Astrocyte of the hippocampus (primary cell): ENCODE data around the gene FOXP1.

ENCODE experiments used
- DNase-seq: peaks from one replicate; pipeline ENCODE4 v3.0.0; 2011; ENCODE audit warnings: low read depth, low spot score

FOXP1 gene

GRCh38 chr3:71078723-71079525, 504.6 kb downstream of the FOXP1 start:
- DNase-seq, result no peak

- DNase-seq, result no peak
These were observed 505.3 kb downstream of the FOXP1 start for GRCh38 chr3:71078199-71078598.

GRCh38 chr3:71077070-71077469, 506.5 kb downstream of the FOXP1 start:
- no peak for DNase-seq

- DNase-seq, result no peak
These were observed 507.0 kb downstream of the FOXP1 start for GRCh38 chr3:71076361-71077002.

- no peak for DNase-seq
These were observed 508.0 kb downstream of the FOXP1 start for GRCh38 chr3:71075494-71075893.

GRCh38 chr3:71074423-71074822, 509.1 kb downstream of the FOXP1 start:
- no peak for DNase-seq

- DNase-seq, result no peak
These were observed 510.5 kb downstream of the FOXP1 start for GRCh38 chr3:71072986-71073385.

GRCh38 chr3:71072287-71072686, 511.2 kb downstream of the FOXP1 start:
- DNase-seq, result no peak

- no peak for DNase-seq
These were observed 512.7 kb downstream of the FOXP1 start for GRCh38 chr3:71070497-71071463.

- DNase-seq, result no peak
These were observed 513.7 kb downstream of the FOXP1 start for GRCh38 chr3:71069797-71070196.

GRCh38 chr3:71067977-71068654, 515.4 kb downstream of the FOXP1 start:
- no peak for DNase-seq

GRCh38 chr3:71066849-71067261, 516.7 kb downstream of the FOXP1 start:
- no peak for DNase-seq

- DNase-seq, result no peak
These were observed 517.2 kb downstream of the FOXP1 start for GRCh38 chr3:71066356-71066755.

GRCh38 chr3:71065764-71066013, 517.8 kb downstream of the FOXP1 start:
- DNase-seq, result no peak

GRCh38 chr3:71064956-71065763, 518.4 kb downstream of the FOXP1 start:
- DNase-seq, result peak; percentile 79

GRCh38 chr3:71064291-71064955, 519.1 kb downstream of the FOXP1 start:
- DNase-seq, result no peak

- peak; percentile 59 for DNase-seq
These were observed 519.7 kb downstream of the FOXP1 start for GRCh38 chr3:71063773-71064290.

GRCh38 chr3:71062952-71063772, 520.4 kb downstream of the FOXP1 start:
- peak; percentile 53 for DNase-seq
